ENCODE results near the gene PRKD2.

PRKD2 gene

GRCh38 chr19:46661020-46661731 lies 55.7 kb downstream of the PRKD2 start, which contains the start of gene DACT3:
DACT3 (minus strand) TSS chr19:46661182; CDS start chr19:46661064, 118 bp downstream.
- peak; percentile 100 for DNase-seq (ENCODE audit: low read depth)

GRCh38 chr19:46660551-46661019 lies 56.3 kb downstream of the PRKD2 start:
- DNase-seq (ENCODE audit: low read depth): no peak

GRCh38 chr19:46660008-46660517 lies 56.9 kb downstream of the PRKD2 start:
- no peak for DNase-seq (ENCODE audit: low read depth)

DNA sequence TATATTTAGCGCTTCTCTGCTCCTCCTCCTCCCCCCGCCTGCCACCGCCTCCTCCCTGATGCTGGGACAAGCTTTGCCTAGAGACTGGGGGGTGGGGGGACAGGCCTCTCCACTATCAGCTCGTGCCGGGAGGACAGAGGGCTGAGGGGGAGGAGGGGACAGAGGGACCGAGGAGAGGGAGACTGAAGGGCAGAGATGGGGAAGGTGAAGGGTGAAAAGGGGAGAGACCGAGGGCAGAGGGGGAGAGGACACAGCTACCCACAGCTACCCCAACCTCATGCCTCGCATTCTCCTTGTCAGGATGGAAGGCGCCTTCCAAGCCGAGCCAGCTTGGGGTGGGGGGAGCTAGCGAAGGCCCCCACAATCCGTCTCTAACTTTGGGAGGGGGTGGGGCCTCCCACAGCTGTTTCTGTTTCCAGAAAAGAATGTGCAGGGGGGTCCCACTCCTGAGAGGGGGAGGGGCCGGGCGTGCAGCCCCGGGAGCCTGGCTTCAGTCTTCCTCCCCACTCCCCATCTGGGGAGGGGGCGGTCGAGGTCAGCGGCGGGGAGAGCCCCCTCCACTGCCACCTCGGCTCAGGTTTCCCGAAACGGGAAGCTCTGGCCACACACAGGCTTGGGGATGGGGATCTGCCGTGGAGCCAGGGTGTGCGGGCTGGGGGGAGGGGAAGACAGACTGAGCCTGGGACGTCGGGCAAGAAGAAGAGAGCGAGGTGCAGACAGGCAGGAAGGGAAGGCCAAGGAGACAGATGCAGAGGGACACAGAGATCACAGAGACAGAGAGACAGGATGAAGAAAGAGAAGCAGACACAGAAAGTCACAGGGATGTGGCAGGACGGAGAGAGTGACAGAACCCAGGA lies 57.5 kb downstream of the PRKD2 start:
- DNase-seq (ENCODE audit: low read depth): no peak

- no peak for DNase-seq (ENCODE audit: low read depth)
These were observed 60.4 kb downstream of the PRKD2 start for GRCh38 chr19:46656541-46656940.

- DNase-seq (ENCODE audit: low read depth): no peak
These were observed 62.2 kb downstream of the PRKD2 start for GRCh38 chr19:46654621-46655152.

DNA sequence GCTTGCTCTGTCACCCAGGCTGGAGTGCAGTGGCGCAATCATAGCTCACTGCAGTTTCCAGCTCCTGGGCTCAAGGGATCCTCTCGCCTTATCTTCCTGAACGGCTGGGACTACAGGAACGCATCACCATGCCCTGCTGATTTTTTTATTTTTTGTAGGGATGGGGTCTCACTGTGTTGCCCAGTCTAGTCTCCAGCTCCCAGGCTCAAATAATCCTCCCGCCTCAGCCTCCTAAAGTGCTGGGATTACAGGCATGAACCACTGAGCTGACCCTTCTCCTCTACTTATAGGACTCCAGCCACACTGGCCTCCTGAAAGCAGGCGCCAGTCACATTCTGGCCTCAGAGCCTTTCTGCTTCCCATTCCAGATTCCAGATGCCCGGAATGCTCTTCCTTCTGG lies 66.5 kb downstream of the PRKD2 start:
- no peak for DNase-seq (ENCODE audit: low read depth)

GRCh38 chr19:46648961-46649960 lies 67.7 kb downstream of the PRKD2 start:
- no peak for DNase-seq (ENCODE audit: low read depth)

- no peak for DNase-seq (ENCODE audit: low read depth)
These were observed 68.6 kb downstream of the PRKD2 start for GRCh38 chr19:46648060-46648960.

DNA sequence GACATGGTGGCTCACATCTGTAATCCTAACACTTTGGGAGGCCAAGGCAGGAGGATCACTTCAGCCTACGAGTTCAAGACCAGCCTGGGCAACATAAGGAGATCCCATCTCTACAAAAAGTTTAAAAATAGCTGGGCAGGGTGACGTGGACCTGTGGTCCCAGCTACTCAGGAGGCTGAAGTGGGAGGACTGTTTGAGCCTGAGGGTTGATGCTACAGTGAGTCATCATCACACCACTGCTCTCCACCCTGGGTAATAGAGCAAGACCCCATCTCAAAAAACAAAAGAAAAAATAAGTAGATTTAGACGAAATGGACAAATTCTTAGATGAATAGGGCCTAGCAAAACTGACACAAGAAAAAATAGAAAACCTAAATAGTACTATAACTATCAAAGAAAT lies 70.5 kb downstream of the PRKD2 start:
- DNase-seq (ENCODE audit: low read depth): no peak

GRCh38 chr19:46644720-46645119 lies 72.2 kb downstream of the PRKD2 start:
- no peak for DNase-seq (ENCODE audit: low read depth)

DNA sequence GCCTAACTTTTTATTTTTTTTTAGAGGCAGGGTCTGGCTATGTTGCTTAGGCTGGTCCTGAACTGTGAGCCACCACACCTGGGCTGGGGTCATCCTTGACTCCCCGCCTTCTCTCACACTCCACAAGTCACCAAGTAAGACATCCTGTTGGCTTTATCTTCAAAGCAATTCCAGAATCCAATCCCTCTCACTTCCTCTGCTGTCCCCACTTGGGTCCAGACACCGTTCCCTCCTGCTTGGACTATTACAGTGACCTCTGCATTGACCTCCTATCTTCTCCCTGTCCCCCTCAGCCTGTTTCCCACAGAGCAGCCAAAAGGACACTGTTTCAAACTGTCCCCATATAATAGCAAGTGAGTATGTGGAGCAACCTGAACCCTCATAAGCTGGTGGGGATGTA lies 76.3 kb downstream of the PRKD2 start:
- DNase-seq (ENCODE audit: low read depth): no peak

- no peak for DNase-seq (ENCODE audit: low read depth)
These were observed 77.3 kb downstream of the PRKD2 start for GRCh38 chr19:46639358-46640182.

DNA sequence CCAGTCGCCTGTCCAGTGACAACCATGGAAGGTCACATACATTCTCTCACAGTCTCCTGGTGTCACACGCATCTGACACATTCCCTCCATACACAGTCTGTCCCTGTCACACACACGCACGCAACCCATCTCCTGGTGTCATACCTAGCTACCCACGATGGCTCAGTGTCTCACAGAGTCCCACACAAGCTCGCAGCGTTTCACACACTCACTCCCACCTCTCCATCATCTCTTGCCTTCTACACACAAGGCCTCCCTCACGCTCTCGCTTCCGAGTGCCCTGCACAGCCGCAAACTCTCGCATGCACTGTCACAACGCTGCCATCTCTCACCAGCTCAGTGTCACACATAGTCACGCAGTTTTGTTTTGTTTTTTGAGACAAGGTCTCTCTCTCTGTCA lies 79.7 kb downstream of the PRKD2 start:
- no peak for DNase-seq (ENCODE audit: low read depth)

- DNase-seq (ENCODE audit: low read depth): no peak
These were observed 80.8 kb downstream of the PRKD2 start, which contains the start of gene GNG8 for GRCh38 chr19:46635920-46636761. GNG8 (minus strand) TSS chr19:46636202; CDS start chr19:46634682, 1,520 bp downstream.

- no peak for DNase-seq (ENCODE audit: low read depth)
These were observed 82.2 kb downstream of the PRKD2 start for GRCh38 chr19:46634656-46635218.

DNA sequence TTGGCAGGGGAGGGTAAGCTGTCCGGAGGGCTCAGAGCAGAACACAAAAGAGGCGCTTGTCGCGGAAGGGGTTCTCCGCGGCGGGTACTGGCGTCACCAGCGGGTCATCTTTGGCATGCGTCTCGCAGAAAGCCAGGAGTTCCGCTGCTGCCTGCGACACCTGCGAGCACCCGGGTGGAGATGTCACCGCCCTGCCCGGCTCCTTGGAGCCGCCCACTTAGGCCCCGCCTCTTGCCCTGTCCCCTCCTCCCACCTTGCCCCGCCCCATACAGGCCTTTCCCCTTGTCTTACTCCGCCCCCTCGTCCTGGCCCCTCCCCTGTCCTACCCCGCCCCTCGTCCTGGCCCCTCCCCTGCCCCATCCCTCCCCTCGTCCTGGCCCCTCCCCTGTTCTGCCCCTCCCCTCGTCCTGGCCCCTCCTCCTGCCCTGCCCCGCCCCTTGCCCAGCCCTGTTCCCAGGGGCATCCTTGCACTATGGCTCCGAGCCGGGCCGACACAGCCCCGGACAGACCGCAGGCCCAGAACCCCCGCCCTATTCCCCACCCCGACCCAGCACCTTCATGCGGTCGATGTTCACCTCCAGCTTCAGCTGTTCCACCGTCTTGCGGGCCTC lies 82.8 kb downstream of the PRKD2 start:
- peak; percentile 95 for DNase-seq (ENCODE audit: low read depth)

GRCh38 chr19:46633130-46633529 lies 83.8 kb downstream of the PRKD2 start:
- no peak for DNase-seq (ENCODE audit: low read depth)
